Measurements from ENCODE around the gene TMTC1. TPM values are rescaled to one million over a fixed set of nuclear protein-coding genes. Genes with fewer than 3 reads are reported as not detected.
A peak's percentile ranks its signal among the peaks of the same experiment; 100 is the strongest.

TMTC1 gene
- total RNA-seq, 1 donor from 2014 or later = 1.4 TPM

DNA sequence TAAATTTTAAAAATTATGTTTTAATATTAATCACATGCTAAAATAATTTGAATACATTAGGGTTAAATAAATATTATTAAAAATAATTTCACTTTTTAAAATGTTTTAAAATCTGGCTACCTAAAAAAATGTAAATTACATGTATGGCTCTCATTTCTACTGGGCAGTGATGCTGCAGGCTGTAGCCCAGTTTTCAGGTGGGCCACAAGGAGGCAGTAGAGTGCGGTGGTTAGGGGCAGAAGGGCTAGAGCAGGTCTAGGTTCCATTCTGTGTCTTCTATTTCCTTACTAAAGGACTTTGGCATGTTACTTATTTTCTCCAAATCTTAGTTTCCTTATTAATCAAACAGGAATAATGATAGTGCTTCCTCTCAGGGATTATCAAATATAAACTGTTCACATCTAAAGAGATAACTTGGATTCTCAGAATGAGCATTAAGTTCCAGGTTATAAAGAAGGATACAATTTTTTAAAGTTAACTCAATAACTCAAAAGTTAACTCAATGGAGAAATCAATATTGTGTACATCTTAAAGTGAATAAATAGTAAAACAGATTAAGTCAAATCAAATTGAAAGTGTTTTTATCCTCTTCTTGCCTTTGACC lies 231.3 kb downstream of the TMTC1 start:
- peaks cover 1% of the 10 kb centered on the region for H3K27me3 Mint-ChIP-seq (ENCODE audit: low read depth)
- no peak overlapping the region for H3K27ac Mint-ChIP-seq
- no peaks in the 10 kb centered on the region for H3K36me3 Mint-ChIP-seq (ENCODE audit: low read depth)
- intact Hi-C loops (cut with micrococcal nuclease) = loop anchor here (1.0 to 5.0 kb wide), 3 partner anchors 335 to 1292 kb away; no protein-coding TSS in a partner anchor
- no peak overlapping the region for H3K4me3 Mint-ChIP-seq (ENCODE audit: low read depth)
- DNase-seq (ENCODE audit: low spot score) = peak; percentile 39
- no peaks in the 10 kb centered on the region for H3K9me3 Mint-ChIP-seq
- H3K4me1 Mint-ChIP-seq (ENCODE audit: low read depth) = no peaks in the 10 kb centered on the region

GRCh38 chr12:29551812-29552211 lies 231.9 kb downstream of the TMTC1 start:
- DNase-seq (ENCODE audit: low spot score) = no peak
- intact Hi-C loops (cut with micrococcal nuclease) = loop anchor here (1.0 to 5.0 kb wide), 3 partner anchors 335 to 1292 kb away; no protein-coding TSS in a partner anchor

GRCh38 chr12:29547864-29548263 lies 235.9 kb downstream of the TMTC1 start:
- H3K27me3 Mint-ChIP-seq (ENCODE audit: low read depth) = peaks cover 1% of the 10 kb centered on the region
- no peaks in the 10 kb centered on the region for H3K9me3 Mint-ChIP-seq
- no peak for DNase-seq (ENCODE audit: low spot score)
- no peaks in the 10 kb centered on the region for H3K36me3 Mint-ChIP-seq (ENCODE audit: low read depth)
- no peak overlapping the region for H3K27ac Mint-ChIP-seq
- intact Hi-C loops (cut with micrococcal nuclease) = no loop called here
- no peaks in the 10 kb centered on the region for H3K4me1 Mint-ChIP-seq (ENCODE audit: low read depth)
- no peak overlapping the region for H3K4me3 Mint-ChIP-seq (ENCODE audit: low read depth)

More at GRCh38 chr12:29551812-29552211, 231.9 kb downstream of the TMTC1 start:
- no peak overlapping the region for H3K27ac Mint-ChIP-seq
- no peaks in the 10 kb centered on the region for H3K4me1 Mint-ChIP-seq (ENCODE audit: low read depth)
- H3K4me3 Mint-ChIP-seq (ENCODE audit: low read depth) = no peak overlapping the region
- no peaks in the 10 kb centered on the region for H3K9me3 Mint-ChIP-seq
- H3K27me3 Mint-ChIP-seq (ENCODE audit: low read depth) = peaks cover 1% of the 10 kb centered on the region
- no peaks in the 10 kb centered on the region for H3K36me3 Mint-ChIP-seq (ENCODE audit: low read depth)

DNA sequence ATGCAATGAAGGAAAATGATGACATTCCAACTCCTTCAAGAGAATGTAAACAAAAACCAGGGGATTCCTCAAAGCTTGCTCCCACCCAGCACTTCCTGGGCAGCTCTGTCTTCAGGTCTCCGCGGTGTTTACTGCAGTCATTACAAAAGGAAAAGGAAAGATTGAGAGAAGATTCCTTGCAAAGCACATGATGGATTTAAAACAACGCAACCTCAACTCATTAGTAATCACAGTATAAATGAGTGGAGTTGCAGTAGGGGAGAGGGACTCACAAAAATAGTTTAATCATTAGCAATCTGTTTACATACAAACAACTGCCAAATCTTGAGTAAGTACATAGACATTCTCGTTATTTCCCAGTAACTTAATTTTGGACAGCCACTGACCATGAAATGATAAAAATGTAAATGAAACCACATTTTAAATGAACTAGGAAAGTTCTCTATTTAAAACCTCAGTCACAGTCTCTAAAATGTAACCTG lies 236.6 kb downstream of the TMTC1 start:
- no peaks in the 10 kb centered on the region for H3K4me1 Mint-ChIP-seq (ENCODE audit: low read depth)
- intact Hi-C loops (cut with micrococcal nuclease) = no loop called here
- H3K27ac Mint-ChIP-seq = no peak overlapping the region
- DNase-seq (ENCODE audit: low spot score) = no peak
- H3K4me3 Mint-ChIP-seq (ENCODE audit: low read depth) = no peak overlapping the region
- H3K9me3 Mint-ChIP-seq = no peaks in the 10 kb centered on the region
- H3K36me3 Mint-ChIP-seq (ENCODE audit: low read depth) = no peaks in the 10 kb centered on the region
- H3K27me3 Mint-ChIP-seq (ENCODE audit: low read depth) = peaks cover 1% of the 10 kb centered on the region

- no peak overlapping the region for H3K27ac Mint-ChIP-seq
- no peak overlapping the region for H3K4me3 Mint-ChIP-seq (ENCODE audit: low read depth)
- no peaks in the 10 kb centered on the region for H3K36me3 Mint-ChIP-seq (ENCODE audit: low read depth)
- DNase-seq (ENCODE audit: low spot score) = no peak
- no peaks in the 10 kb centered on the region for H3K9me3 Mint-ChIP-seq
- no peaks in the 10 kb centered on the region for H3K4me1 Mint-ChIP-seq (ENCODE audit: low read depth)
- intact Hi-C loops (cut with micrococcal nuclease) = no loop called here
- H3K27me3 Mint-ChIP-seq (ENCODE audit: low read depth) = peaks cover 1% of the 10 kb centered on the region
Observed at GRCh38 chr12:29546000-29546399, 237.7 kb downstream of the TMTC1 start.

- intact Hi-C loops (cut with micrococcal nuclease) = no loop called here
- Mint-ChIP-seq H3K4me1 (ENCODE audit: low read depth) (no peaks in the 10 kb centered on the region), H3K36me3 (ENCODE audit: low read depth) (no peaks in the 10 kb centered on the region), H3K27ac (no peak overlapping the region), H3K4me3 (ENCODE audit: low read depth) (no peak overlapping the region), H3K9me3 (no peaks in the 10 kb centered on the region), H3K27me3 (ENCODE audit: low read depth) (peaks cover 1% of the 10 kb centered on the region)
- no peak for DNase-seq (ENCODE audit: low spot score)
Observed at GRCh38 chr12:29545102-29545467, 238.7 kb downstream of the TMTC1 start.

DNA sequence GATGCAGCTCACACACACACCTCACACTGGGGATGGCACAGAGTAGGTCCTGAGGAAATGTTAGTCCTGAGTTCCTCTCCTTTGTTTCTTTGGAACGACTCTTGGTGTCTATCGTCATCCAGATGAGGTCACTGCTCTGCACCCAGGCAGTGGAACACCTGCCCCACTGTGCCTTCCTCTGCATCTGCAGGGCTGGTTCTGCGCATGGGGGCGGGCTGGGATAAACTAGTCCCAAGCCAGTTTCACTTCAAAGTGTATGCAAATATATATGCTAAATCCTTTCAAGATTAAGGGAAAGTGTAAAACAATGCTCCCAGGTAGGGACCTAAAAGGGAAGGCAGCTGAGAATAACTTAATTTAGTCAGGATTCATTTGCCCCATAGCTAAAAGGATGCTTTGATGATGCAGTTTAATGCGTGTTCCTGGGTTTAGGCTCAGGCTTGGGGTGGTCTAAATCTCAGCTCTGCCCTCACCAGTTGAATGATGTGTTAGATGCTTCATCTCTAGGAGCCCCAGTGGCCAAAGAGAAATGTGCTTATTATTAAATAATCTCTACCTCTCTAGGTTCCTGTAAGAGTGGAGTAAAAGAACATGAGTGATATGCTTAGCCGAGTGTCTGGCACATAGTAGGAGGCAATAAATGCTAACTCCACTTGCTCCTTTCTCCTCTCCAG lies 239.2 kb downstream of the TMTC1 start:
- H3K36me3 Mint-ChIP-seq (ENCODE audit: low read depth) = no peaks in the 10 kb centered on the region
- H3K27me3 Mint-ChIP-seq (ENCODE audit: low read depth) = peaks cover 1% of the 10 kb centered on the region
- no peak for DNase-seq (ENCODE audit: low spot score)
- H3K27ac Mint-ChIP-seq = no peak overlapping the region
- H3K4me3 Mint-ChIP-seq (ENCODE audit: low read depth) = no peak overlapping the region
- H3K9me3 Mint-ChIP-seq = no peaks in the 10 kb centered on the region
- intact Hi-C loops (cut with micrococcal nuclease) = no loop called here
- H3K4me1 Mint-ChIP-seq (ENCODE audit: low read depth) = no peaks in the 10 kb centered on the region

DNA sequence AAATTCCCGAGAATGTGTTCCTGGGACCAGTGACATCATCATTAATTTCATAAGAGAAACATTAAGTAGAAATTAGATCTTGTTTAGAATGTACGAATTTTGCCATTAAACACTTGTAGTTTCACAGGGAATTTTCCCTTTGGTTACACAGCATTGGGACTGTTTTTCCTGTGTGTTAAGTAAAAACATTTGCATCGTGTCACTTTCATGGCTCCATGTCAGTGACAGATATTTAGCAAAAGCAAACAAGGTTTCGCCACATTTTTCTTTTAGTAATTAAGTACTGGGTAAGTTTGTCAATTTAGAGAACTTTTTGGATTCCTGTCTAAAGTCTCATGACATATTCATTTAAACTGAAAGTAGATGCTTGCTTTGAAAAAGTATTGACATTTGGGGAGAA lies 240.7 kb downstream of the TMTC1 start:
- no peak overlapping the region for H3K27ac Mint-ChIP-seq
- no peaks in the 10 kb centered on the region for H3K36me3 Mint-ChIP-seq (ENCODE audit: low read depth)
- H3K9me3 Mint-ChIP-seq = no peaks in the 10 kb centered on the region
- no peak overlapping the region for H3K4me3 Mint-ChIP-seq (ENCODE audit: low read depth)
- intact Hi-C loops (cut with micrococcal nuclease) = no loop called here
- H3K27me3 Mint-ChIP-seq (ENCODE audit: low read depth) = peaks cover 1% of the 10 kb centered on the region
- H3K4me1 Mint-ChIP-seq (ENCODE audit: low read depth) = no peaks in the 10 kb centered on the region
- DNase-seq (ENCODE audit: low spot score) = no peak

GRCh38 chr12:29537298-29537697 lies 246.4 kb downstream of the TMTC1 start:
- no peaks in the 10 kb centered on the region for H3K9me3 Mint-ChIP-seq
- no peak overlapping the region for H3K4me3 Mint-ChIP-seq (ENCODE audit: low read depth)
- H3K36me3 Mint-ChIP-seq (ENCODE audit: low read depth) = no peaks in the 10 kb centered on the region
- no peaks in the 10 kb centered on the region for H3K4me1 Mint-ChIP-seq (ENCODE audit: low read depth)
- intact Hi-C loops (cut with micrococcal nuclease) = no loop called here
- no peaks in the 10 kb centered on the region for H3K27me3 Mint-ChIP-seq (ENCODE audit: low read depth)
- no peak overlapping the region for H3K27ac Mint-ChIP-seq
- DNase-seq (ENCODE audit: low spot score) = no peak

- H3K27ac Mint-ChIP-seq = no peak overlapping the region
Observed at GRCh38 chr12:29534935-29535334, 248.8 kb downstream of the TMTC1 start.

DNA sequence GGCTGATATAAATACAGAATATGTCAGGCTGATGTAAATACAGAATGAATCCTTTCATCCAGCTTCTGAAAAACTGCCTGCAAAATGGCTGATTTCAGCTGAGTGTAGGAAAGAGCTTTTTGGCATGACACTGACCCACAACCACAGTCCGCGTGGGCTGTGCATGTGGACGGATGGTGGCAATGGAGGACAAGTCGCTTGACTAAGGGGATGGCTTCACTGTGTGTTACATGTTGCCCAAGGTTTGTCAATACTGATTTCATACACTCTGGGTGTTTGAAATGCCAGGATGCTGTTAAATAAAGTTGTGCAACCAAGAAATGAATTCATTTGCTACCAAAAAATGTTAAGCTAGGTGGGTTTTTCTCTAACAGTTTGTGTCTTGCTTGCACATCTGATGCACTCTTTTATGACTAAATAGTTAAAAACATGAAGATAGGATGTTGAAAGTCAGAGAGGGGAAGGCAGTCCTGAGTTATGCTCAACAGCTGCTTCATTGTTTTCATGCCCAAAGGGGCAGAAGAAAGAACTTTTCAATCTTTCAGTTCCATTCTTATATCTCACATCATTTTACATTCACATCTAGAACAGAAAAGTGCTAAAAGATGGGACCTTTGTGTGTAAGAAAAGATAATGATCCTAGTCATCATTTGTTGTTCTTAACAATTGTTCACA lies 249.8 kb downstream of the TMTC1 start:
- no peak for DNase-seq (ENCODE audit: low spot score)
- no peaks in the 10 kb centered on the region for H3K4me1 Mint-ChIP-seq (ENCODE audit: low read depth)
- intact Hi-C loops (cut with micrococcal nuclease) = no loop called here
- H3K9me3 Mint-ChIP-seq = no peaks in the 10 kb centered on the region
- H3K36me3 Mint-ChIP-seq (ENCODE audit: low read depth) = no peaks in the 10 kb centered on the region
- H3K27me3 Mint-ChIP-seq (ENCODE audit: low read depth) = no peaks in the 10 kb centered on the region
- no peak overlapping the region for H3K27ac Mint-ChIP-seq
- no peak overlapping the region for H3K4me3 Mint-ChIP-seq (ENCODE audit: low read depth)

More at GRCh38 chr12:29534935-29535334, 248.8 kb downstream of the TMTC1 start:
- H3K4me1 Mint-ChIP-seq (ENCODE audit: low read depth) = no peaks in the 10 kb centered on the region
- no peaks in the 10 kb centered on the region for H3K36me3 Mint-ChIP-seq (ENCODE audit: low read depth)
- intact Hi-C loops (cut with micrococcal nuclease) = no loop called here
- H3K27me3 Mint-ChIP-seq (ENCODE audit: low read depth) = no peaks in the 10 kb centered on the region
- H3K9me3 Mint-ChIP-seq = no peaks in the 10 kb centered on the region
- no peak for DNase-seq (ENCODE audit: low spot score)
- H3K4me3 Mint-ChIP-seq (ENCODE audit: low read depth) = no peak overlapping the region

- Mint-ChIP-seq H3K9me3 (no peaks in the 10 kb centered on the region), H3K27ac (no peak overlapping the region), H3K27me3 (ENCODE audit: low read depth) (peaks cover 3% of the 10 kb centered on the region), H3K4me1 (ENCODE audit: low read depth) (no peaks in the 10 kb centered on the region), H3K4me3 (ENCODE audit: low read depth) (no peak overlapping the region), H3K36me3 (ENCODE audit: low read depth) (no peaks in the 10 kb centered on the region)
- no peak for DNase-seq (ENCODE audit: low spot score)
- intact Hi-C loops (cut with micrococcal nuclease) = no loop called here
Observed at GRCh38 chr12:29531471-29531870, 252.3 kb downstream of the TMTC1 start.

DNA sequence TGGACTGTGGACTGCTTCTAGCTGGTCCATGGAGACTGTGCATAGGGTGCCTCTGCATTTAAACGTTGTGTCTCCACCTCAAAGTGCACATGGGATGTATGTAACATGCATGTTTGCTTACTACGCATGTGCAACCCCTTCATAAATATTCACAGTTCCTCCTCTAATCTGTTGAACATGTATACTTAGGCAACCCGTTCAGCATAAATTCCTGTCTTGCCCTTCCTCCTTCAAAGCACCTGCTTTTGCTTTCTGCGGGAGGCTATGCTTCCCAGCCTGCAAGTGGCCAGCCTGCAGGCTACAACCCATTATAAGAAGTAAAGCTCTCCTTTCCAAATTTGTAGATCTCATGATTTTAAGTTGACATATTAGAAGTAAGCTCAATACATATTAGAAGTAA lies 253.3 kb downstream of the TMTC1 start:
- no peak for DNase-seq (ENCODE audit: low spot score)
- no peak overlapping the region for H3K27ac Mint-ChIP-seq
- no peaks in the 10 kb centered on the region for H3K4me1 Mint-ChIP-seq (ENCODE audit: low read depth)
- no peak overlapping the region for H3K4me3 Mint-ChIP-seq (ENCODE audit: low read depth)
- H3K27me3 Mint-ChIP-seq (ENCODE audit: low read depth) = peaks cover 3% of the 10 kb centered on the region
- intact Hi-C loops (cut with micrococcal nuclease) = no loop called here
- H3K9me3 Mint-ChIP-seq = no peaks in the 10 kb centered on the region
- H3K36me3 Mint-ChIP-seq (ENCODE audit: low read depth) = no peaks in the 10 kb centered on the region

All from activated T-helper 2 cell treated with anti-CD3 and anti-CD28 coated beads, Interferon-gamma antibody, Interleukin-2, Interleukin-4, amounts not matched to agents 10 μg/mL and 5 μg/mL and 100 μg/mL, durations not matched to agents 14 hours and 24 hours and 36 hours (primary cell).